Fibroblast of villous mesenchyme (primary cell): ENCODE results near the gene DHRS4. TPM values are rescaled to one million over a fixed set of nuclear protein-coding genes. Genes with fewer than 3 reads are reported as not detected.
A peak's percentile ranks its signal among the peaks of the same experiment; 100 is the strongest.
"Not testable (repeated sequence)": the region's sequence is repeated elsewhere in the genome, so short reads cannot be mapped to it uniquely, and the experiment has no call there.

Experiments used
- DNase-seq: peaks from one replicate; pipeline ENCODE4 v3.0.0-alpha.2; 2010; ENCODE audit warnings: low read depth
- H3K4me3 ChIP-seq: 2 replicates; pipeline ENCODE4 v1.5.1; 2011; ENCODE audit warnings: low read depth, mild to moderate bottlenecking, low read length
- total RNA-seq: library from RNA; depleted of rRNA; stranded (reverse); fragments of >200 nt; gene quantifications from 2 replicates; pipeline ENCODE4 v1.2.3, GENCODE V29; 2012
- TF ChIP-seq, protein P1 (sequence below): IDR thresholded peaks from 2 replicates; pipeline ENCODE4 v1.5.1; 2012; ENCODE audit warnings: low read depth, mild to moderate bottlenecking, low read length; ENCODE audit not compliant: insufficient read depth

The DHRS4 gene
- total RNA-seq, 1 donor, result 39.7 TPM

DNA sequence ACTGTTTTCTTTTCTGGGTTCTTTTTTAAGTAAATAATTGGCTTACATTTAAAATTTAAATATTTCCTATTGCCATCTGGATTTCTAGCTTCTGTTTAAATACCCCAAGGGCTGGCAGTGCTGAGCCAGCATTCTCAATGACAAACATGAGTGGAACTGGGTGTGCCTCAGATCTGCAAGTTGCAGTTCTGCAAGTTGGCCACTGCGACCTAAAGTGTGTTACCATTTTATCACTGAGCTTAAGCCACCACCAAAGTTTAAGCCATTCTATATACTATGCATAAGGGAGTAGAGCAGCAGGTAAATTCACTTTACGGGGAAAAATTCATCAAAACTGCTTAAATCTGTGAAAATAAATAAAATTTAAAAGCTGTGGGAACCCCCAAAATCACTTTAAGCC is 23.6 kb downstream of the DHRS4 start:
- TF ChIP-seq, protein P1, sequence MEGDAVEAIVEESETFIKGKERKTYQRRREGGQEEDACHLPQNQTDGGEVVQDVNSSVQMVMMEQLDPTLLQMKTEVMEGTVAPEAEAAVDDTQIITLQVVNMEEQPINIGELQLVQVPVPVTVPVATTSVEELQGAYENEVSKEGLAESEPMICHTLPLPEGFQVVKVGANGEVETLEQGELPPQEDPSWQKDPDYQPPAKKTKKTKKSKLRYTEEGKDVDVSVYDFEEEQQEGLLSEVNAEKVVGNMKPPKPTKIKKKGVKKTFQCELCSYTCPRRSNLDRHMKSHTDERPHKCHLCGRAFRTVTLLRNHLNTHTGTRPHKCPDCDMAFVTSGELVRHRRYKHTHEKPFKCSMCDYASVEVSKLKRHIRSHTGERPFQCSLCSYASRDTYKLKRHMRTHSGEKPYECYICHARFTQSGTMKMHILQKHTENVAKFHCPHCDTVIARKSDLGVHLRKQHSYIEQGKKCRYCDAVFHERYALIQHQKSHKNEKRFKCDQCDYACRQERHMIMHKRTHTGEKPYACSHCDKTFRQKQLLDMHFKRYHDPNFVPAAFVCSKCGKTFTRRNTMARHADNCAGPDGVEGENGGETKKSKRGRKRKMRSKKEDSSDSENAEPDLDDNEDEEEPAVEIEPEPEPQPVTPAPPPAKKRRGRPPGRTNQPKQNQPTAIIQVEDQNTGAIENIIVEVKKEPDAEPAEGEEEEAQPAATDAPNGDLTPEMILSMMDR, result peak; percentile 23
- not testable (repeated sequence) for H3K4me3 ChIP-seq, DNase-seq

DNA sequence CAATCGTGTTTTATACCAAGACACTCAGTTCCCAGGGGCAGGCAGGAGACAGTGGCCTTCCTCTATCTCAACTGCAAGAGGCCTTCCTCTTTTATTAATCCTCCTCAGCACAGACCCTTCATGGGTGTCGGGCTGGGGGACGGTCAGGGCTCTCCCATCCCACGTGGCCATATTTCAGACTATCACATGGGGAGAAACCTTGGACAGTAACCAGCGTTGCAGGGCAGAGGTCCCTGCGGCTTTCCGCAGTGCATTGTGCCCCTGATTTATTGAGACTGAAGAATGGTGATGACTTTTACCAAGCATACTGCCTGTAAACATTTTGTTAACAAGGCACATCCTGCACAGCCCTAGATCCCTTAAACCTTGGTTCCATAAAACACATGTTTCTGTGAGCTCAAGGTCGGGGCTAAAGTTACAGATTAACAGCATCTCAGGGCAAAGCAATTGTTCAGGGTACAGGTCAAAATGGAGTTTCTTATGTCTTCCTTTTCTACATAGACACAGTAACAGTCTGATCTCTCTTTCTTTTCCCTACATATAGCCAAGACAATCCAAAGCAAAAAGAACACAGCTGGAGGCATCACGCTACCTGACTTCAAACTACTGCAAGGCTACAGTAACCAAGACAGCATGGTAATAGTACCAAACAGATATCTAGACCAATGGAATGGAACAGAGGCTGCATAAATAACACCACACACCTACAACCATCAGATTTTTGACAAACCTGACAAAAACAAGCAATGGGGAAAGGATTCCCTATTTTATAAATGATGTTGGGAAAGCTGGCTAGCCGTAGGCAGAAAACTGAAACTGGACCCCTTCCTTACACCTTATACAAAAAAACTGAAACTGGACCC is 28.6 kb downstream of the DHRS4 start:
- not testable (repeated sequence) for DNase-seq, H3K4me3 ChIP-seq

DNA sequence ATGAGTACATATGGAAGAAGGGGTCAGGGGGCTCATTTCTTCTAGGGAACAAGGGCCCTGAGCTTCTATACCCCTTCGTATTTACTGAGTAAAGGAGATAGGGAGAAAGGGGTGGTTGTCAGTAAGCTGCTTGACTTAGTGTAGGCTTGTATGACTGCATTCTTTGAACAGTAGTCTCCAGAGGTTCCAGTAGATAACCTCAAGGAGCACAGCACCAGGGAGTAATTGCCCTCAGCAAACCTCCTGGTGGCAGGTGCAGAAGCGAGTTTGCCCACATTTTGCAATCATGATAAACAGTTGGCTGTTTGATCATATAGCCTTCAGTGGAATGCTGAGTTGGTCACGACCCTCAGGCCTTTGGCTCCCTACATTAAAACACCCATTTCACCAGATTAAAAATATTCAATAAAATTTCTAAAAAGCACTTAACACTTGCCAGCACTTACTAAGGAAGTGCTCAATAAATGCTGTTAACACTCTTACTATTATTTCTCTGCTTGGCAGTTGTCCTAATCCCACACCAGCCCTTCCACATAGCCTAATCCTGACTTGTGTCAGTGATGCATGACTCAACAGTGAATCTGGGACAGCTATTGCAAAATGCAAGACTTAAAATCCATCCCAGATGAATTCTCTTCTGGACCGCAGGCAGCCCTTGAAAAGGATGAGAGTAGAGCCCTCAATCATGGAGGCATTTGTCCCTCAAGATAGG is 31.5 kb downstream of the DHRS4 start:
- H3K4me3 ChIP-seq, result no peak overlapping the region
- DNase-seq, result peak; percentile 97
- TF ChIP-seq, protein P1, result no peak

- DNase-seq, H3K4me3 ChIP-seq: not testable (repeated sequence)
Measured at GRCh38 chr14:23988223-23988606, 34.6 kb downstream of the DHRS4 start.

DNA sequence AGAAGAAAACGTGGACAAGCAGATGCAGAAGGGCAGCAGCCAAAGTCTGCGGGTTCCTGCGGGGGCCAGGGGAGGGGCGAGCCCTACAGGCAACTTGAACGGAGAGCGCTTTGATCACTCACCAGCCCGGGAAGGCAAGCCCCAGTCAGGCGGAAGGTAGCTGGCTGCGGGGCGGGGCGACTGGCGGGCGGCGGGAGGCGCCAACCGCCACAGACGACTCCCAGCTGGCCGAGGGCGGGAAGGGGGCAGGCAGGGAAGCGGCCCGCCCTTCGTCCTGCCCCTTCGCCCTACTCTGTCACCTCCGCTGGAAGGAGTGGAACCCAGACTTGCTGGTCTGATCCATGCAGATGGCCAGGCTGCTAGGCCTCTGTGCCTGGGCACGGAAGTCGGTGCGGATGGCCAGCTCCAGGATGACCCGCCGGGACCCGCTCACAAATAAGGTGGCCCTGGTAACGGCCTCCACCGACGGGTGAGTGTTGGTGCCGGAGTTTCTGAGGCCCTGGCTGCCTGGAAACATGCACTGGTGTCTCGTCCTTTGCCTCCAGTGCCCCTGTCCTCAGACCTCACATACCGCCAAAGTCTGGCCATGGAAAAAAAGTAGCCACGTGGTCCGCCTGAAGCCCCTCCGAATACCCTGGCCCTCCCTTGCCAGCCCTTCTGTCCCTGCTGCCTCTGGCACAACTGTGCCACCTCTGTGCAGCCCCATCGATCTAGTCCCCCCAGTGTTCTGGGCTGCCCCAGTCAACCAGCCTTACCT is 35.2 kb downstream of the DHRS4 start, which contains the start of gene DHRS4L2:
DHRS4L2 (plus strand) TSS at position 323 of the 757 bp plus-strand sequence; CDS start at position 342, 19 bp downstream.
- H3K4me3 ChIP-seq, result peak within 1 kb of the TSS; percentile 40
- DNase-seq, result peak; percentile 64

DNA sequence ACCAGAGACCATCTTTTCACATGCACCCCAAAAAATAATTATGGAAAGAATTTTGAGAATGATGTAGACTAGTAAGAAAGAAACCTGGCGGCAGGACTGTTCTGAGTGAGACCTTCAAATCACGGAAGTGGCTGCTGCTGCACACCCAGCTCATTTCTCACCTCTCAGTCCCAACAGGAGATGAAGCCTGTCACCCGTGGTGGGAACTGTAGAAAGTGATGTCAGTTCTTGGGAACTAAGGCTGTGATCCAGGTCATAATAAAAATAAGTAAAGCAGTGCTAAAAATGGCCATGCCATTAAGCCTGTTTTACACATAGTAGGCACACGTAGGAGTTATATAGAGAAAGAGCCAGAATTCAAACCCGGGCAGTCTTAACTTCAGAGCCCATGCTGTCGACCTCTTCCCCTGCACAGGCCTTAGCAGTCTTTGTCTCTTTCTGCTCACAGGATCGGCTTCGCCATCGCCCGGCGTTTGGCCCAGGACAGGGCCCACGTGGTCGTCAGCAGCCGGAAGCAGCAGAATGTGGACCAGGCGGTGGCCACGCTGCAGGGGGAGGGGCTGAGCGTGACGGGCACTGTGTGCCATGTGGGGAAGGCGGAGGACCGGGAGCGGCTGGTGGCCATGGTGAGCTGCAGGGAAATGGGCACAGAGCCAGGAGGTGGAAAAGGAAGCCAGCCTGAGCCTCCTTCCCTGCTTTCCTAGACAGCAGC is 36.3 kb downstream of the DHRS4 start:
- not testable (repeated sequence) for DNase-seq, H3K4me3 ChIP-seq

GRCh38 chr14:23990961-23991360 is 37.4 kb downstream of the DHRS4 start:
- H3K4me3 ChIP-seq, DNase-seq: not testable (repeated sequence)

DNA sequence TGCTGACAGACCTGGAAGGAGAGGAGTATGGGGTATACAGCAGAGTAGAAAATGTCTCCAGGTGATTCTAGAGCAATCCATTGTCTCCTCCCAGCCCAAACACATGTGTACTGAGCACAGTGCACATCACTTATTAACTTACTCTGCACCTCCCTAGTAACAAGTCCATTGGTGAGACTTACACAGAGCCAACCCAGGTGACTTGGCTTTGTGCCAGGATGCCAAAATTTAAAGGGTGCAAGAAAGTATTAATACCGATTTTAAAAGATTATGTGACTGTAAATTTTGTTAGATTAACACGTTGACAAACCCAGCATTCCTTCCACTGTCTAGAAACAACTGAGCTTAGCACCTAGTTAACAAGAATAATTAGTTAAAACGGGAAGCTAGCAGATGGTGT is 39.5 kb downstream of the DHRS4 start:
- H3K4me3 ChIP-seq, DNase-seq: not testable (repeated sequence)

DNA sequence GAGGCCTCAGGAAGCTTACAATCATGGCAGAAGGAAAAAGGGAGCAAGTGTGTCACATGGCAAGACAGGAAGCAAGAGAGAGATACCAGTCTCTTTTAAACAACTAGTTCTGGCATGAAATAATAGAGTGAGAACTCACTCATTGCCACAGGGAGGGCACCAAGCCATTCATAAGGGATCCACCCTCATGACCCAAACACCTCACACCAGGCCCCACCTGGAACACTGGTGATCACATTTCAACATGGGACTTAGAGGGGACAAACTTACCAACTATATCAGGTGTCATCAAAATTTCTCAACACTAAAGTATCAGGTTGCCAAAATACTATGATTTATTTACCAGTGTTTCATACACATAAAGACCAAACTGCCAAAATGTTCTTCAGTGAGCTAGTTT is 42.4 kb downstream of the DHRS4 start:
- not testable (repeated sequence) for H3K4me3 ChIP-seq, DNase-seq

GRCh38 chr14:23996825-23997224 is 43.3 kb downstream of the DHRS4 start:
- H3K4me3 ChIP-seq, DNase-seq: not testable (repeated sequence)

- not testable (repeated sequence) for DNase-seq, H3K4me3 ChIP-seq
Measured at GRCh38 chr14:23999640-24000039, 46.1 kb downstream of the DHRS4 start.

- not testable (repeated sequence) for DNase-seq, H3K4me3 ChIP-seq
Measured at GRCh38 chr14:24001078-24001477, 47.5 kb downstream of the DHRS4 start.

- not testable (repeated sequence) for H3K4me3 ChIP-seq, DNase-seq
Measured at GRCh38 chr14:24001679-24002078, 48.1 kb downstream of the DHRS4 start.

DNA sequence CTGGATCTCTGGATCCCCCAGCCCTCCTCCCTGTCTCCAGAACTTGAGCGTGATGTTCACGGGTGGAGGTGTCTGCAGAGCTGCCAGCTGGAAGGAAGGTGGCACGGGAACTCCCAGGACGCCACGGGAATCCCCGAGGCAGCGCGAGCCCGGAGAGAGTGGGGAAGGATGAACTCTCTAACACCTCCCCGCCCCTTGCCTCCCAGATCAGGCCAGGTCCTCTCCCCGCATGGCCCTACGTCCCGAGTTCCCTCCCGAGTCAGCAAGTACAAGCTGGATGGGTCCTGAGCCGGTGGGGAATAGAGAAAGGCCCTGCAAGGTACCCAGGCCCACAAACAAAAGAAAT is 52.9 kb downstream of the DHRS4 start:
- DNase-seq, result not testable (repeated sequence)
- peak overlapping the region; percentile 42 for H3K4me3 ChIP-seq

DNA sequence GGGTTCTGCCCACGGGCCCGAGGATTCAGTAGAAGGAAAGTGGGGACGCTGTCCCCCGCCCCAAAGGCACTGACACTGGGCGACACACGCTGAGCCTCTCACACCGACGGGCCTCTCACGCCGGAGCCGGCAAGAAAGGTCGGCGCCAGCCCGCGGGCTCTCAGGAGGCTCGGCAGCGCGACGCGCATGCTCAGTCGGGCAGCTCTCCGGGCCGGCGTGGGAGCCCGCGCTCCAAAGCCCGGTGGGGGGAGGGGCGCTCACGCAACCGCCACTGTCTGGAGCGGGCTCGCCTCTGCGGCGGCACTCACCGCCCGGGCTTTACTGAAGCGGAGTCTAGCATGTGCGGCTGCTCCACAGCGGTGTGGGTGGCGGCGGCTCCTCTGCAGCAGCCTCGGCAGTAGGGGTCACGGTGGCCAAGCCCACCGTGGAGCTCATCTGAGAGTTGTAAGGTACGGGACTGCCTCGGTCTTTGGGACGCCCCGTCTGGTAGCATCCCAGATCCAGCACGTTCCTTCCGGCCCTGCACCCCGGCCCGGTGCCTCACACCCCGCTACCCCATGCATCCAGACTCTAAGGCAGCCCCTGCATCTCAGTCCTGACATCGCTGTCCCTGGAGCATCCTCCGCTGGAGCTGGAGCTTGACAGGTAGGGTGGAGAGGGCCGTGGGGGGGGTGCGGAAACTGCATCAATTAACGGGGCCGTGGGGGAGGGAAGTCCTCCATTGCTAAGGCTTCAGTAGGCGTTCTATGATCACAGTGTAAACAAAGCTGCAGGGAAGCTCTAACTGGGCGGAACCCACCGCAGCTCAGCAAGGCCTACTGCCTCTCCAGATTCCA is 53.5 kb downstream of the DHRS4 start:
- DNase-seq, result peak; percentile 28
- H3K4me3 ChIP-seq, result peak overlapping the region; percentile 42
